HUDEP-2 (cell line): ENCODE data around the gene GPR137B.

ENCODE experiments used
- DNase-seq, 76 experiments: peaks; one replicate each; lab custom pipeline; 2025; ENCODE audit not compliant: unreplicated experiment in 76 of 76; lab: John Stamatoyannopoulos, UW

The GPR137B gene

DNA sequence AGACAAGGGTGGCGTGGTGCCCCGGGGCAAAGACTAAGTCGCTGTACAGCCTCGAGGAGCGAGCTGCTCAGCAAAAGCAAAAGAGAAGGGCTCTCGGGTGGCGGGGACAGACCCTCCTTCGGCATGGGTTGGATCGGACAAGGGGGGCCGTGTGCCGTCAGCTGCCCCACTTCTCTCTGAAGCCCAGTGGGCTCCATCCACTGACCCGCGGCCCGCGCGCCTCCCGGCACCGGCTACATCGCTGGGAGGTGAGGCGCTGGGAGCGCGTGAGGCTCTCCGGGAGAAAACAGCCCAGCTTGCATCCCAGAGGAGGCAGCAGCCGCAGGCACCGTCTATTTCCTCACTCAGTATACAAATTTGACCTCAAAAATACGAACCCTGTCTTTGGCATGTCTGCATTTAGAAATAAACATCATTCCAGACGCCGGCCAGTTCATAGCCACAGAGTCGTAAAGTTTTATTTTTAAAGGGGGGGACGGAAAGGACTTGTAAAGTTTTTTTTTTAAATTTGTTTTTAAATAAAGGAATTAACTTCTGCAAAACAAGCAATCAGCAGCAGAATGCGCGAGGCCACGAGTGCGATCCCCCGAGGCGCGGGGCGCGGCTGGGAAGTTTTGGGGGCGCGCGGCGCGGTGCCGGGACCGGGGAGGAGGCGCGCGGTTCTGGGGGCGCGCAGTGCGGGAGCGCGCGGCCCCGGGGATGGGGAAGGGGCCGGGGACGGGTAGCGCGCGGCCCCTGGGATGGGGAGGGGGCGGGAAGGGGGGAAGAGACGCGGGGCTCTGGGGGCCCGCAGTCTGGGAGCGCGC, 689 bp upstream of the GPR137B start:
- peak in 1 of 76 experiments; percentile 4 for DNase-seq

DNA sequence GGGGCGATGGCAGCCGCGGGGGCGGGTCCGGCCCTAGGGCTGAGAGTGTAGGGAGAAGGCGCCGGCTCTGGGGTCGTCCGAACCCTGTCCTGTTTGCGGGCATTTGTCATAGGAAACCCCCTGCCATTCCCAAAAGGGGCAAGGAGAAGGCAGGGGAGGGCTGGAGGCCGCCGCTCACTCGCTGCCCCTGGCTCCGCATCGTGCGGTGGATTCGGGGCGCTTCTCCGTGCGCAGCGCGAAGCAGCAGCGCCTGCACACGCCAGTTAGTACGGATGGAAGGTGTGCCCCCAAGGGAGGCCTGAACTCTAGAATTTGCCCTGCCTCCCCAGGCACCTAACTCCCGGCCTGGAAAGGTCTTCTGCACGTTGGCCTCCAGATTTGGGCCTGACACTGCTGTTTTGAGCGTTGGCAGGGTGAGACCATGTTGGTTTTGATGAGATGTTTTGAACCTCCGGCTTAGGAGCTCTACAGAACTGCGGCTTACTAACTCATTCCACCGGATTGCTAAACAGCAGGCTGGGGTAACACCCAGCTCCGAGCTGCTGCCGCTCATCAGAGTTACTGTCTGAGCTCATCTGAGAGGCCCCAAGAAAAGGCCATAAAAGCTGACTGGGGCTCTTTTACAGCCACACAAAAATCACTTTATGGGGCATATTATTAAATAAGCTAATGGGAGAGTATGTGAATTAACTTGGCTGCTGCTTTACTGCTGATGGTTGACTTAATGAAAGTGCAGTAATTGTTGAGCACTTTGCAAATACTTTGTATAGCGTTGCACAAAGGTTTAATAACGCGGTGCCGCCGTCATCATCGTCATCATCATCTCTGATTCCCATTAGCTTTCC, 987 bp downstream of the GPR137B start:
- DNase-seq, result peak in 2 of 76 experiments; percentile 1 to 8

DNA sequence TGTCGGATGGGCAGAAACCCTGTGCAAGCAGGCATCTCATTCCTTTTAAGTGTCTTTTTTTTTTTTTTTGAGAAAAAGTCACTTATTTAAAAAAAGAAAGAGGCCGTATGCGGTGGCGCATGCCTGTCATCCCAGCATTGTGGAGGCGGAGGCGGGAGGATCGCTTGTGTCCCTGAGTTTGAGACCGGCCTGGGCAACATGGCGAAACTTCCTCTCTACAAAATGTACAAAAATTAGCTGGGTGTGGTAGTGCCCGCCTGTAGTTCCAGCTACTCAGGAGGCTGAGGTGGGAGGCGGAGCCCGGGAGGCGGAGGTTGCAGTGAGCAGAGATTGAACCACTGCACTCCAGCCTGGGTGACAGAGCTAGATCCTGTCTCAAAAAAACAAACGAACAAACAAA, 1.7 kb downstream of the GPR137B start:
- no peak for DNase-seq

DNA sequence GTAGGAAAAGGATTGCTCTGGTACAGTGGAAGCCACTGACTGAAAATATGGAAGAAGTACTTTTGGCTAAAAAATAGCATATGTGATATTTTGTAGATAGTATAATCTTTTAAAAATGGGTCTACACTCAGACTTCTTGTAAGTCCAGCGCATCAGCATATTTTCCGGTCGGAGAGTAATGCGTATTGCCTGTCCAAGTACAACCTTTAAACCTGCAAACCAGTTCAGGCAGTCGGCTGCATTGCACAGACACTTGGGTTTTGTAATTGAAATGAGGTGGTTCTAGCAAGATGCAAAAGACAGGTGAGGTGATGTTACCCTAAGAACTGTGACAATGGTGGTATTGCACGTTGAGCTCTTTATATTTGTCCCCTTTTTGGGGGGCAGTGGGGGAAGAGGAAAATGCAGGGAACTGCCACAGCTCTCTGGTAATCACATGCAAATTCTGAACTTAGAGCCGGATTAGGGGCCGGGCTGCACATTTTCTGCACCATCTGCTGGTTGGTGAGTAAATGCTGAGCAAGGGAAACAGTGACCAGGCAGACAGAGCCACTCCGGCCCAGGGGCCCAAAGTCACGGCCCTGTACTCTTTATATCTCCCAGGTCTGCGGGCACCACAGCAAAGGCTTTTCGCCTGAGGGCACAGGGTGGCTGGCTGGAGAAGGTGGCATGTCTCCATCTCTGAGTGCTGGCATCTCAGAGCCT, 2.3 kb downstream of the GPR137B start:
- DNase-seq, result no peak

DNA sequence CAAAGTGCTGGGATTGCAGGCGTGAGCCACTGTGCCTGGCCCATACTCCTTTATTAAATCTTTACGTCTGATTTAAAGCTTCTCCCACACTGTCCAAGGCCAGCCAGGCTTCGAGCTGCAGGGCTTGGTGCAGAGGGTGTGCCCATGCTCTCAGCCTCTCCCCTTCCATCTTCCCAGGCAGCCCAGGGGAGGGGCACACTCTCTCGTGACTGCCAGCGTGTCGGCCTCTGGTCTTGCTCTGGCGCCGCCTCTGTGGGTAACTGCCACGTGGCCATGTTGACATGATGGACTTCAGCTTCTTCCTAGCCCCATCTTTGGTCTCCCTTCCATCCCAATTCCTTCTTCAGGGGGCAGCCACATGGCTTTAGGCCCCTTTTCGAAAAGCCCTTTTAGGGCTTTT, 4.7 kb downstream of the GPR137B start:
- peak in 17 of 76 experiments; percentile 5 to 39 (median 19) for DNase-seq

DNA sequence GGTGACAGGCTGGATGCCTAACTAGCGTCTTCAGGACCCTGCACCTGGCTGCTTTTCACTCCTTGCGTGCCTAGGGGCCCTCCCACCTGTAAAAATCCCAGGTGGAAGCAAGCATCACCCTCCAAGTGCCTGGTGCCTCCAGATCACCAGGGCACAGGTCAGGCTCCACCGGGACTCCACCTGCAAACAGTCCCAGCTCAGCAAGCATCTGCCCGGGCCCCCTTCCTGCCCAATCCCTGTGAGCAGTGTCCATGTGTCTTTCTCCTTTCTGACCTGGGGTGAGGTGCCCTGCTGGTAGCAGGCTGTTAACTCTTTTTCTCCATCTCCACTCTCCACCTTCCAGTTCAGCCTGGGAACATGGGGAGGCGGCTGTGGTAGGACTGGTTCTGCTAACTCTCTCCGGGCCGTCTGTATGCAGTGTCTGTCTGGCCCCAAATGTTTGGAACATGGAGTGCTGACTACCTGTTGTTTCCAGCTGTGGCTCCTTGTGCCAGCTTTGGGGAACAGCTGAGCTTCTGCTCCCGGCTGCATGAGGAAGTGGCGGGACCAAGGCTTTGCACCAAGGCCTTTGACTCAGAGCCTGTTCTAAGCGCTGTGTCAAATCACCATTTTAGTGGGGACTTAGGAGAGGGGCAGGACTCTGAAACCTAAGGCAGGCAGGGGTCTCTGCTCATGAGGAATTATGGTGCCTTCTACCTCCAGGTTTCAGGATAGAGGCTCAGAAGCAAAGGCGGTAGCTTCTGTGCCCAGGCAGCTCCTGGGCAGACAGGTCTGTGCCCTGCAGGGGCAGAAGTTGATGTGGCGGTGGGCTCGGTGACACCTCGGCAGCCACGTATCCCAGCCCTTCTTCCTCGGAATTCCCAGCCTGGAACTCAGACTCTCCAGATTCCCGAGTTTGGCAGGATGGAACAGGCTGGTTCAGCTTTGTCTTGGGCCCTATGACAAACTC, 5.5 kb downstream of the GPR137B start:
- DNase-seq, result no peak

DNA sequence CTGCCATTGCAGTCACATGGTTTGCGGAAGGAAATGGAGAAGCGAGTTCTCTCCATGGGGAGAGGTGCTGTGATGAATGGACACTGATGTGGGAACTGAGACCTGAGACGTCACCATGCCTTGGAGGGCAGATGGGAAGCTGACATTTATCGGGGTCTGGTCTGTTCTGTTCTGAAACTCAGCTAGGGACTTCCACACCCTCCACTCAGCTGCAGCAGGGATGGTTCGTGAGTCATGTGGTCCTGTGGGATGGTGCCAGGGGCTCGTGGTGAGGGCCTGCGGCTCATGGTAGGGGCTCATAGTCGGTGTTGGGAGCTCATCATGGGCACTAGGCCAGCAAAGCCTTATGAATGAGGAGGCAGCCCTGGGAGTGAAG, 6.1 kb downstream of the GPR137B start:
- DNase-seq, result no peak

DNA sequence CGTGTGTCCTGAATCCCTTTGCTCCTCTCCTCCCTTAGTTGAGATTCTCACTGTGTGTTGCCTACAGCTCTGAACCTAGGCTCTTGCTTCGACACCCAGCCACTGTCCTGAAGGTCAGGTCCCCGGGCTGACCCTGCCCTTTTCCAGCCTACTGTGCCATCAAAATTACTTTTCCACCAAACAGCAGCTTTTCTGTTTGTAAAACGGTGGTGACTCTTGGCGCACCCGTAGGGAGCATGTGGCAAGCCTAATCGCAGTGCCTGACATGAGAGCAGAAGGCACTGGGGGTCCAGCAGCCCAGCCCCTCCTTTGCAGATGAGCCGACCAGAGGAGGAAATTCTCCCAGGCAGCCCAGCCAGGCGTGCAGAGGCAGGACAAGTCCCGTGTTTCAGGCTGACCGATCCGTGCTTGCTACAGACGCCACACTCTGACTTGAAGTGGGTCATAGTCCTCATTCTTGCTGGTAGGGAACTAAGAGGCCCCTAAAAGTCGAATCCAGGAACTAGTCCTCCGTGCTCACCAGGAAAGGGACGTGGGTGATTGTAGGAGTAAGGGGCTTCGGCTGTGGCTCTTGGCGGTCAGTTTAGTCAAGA, 6.8 kb downstream of the GPR137B start:
- no peak for DNase-seq

DNA sequence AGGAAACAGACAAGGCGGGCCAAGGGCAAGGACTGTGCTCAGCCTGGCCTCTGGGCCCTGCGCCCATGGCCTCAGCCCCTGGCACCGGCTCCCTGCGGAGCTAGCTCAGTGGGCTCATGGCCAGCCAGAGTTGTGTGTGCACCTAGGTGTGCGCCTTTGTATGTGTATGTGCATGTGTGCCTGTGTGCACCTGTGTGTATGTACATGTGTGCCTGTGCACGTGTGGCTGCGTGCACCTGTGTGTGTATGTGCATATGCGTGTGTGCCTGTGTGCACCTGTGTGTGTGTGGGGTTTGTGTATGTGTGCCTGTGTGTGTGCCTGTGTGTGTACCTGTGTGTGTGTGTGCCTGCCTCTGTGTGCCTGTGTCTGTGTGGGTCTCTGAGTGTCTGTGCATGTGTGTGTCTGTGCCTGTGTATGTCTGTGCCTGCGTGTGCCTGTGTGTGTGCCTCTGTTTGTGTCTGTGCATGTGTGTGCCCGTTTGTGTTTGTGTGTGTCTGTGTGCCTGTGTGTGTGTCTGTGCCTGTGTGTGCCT, 7.4 kb downstream of the GPR137B start:
- DNase-seq, result no peak

DNA sequence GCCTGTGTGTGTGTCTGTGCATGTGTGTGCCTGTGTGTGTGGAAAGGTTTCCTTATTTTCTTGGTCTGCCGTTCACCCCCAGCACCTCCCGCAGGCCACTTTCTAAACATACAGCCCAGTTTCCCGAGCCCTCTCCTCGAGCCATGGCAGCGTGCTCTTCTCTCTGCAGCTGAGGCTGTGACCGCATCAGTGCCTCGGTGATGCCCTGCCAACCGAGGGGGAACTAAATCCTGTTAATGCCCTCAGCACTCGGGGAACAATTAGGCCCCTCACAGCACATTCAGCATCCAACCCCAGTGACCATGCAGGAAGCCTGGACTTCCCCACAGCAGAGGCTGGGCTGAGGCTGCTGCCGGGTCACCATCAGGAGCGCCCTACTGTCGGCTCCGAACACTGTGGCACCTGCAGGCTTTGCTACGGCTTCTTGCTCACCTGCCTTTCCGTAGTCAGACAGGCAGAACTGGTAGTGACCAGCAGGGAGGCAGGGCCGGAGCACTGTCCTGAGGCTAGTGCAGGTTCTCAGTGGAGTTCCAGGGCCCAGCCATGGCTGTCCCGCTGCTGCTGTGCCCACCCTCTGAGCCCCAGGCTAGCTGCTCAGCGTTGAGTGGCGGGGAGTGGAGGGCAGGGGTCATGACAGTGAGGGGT, 8.1 kb downstream of the GPR137B start:
- no peak for DNase-seq

DNA sequence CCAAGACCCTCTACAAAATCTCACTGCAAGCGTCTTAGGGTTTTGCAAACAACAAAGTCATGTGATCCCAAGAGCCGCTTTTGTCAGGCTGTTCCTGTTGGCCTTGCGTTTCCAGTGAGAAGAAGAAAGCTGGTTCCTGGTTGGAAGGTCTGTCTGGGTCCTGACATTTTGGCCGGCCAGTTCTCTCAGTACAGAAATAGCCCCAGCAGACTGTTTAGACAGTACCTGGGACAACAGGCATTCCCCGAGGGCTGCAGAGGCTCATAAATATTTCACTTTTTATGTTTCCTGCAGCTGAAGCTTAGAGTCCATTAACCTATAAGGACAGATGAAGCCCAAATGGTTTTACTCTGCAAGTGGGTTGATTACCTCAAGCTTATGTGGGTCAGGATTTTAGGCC, 8.6 kb downstream of the GPR137B start:
- DNase-seq, result no peak

DNA sequence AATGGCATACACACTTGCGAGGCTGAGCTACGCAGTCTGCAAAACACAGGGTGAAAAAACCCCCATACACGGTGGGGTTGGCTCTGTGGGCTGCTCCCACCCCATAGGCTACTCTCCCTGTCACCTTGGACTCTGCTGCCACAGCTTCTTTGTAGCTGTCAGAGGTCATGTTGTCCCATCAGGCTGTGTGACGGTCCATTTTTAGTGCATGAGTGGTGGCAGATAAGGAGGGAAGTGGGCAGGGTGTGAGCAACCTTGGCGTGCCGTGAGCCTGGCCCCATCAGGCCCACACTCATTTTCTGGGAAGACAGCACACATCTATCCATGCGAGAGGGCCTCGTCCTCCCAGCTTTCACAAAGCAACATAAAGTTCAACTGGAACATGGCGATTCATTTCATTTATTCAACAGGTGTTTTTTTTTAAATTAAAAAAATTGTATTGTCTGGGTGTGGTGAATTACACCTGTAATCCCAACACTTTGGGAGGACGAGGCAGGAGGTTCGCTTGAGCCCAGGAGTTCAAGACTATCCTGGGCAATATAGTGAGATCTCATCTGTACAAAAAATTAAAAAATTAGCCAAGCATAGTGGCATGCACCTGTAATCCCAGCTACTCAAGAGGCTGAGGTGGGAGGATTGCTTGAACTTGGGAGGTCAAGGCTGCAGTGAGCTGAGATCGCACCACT, 9.5 kb downstream of the GPR137B start:
- DNase-seq, result no peak

DNA sequence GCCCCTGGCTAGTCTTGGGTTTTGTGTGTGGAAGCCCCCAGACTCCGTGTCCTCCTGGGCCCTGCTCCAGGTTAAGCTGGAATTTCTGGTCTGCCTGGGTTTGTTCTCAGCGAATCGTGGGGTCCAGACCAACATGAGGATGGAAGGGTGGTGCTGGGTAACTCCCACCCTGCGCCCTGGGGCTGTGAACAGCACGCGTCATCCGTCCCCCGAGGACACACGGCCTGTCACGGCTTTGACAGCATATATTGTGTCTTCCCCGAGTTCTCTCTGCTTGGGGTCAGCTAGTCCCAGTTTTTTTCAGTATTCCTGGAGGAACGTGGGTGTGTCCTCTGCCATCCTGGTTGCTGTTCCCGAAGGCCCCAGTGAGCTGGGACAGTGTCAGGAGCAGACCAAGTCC, 11.8 kb downstream of the GPR137B start:
- DNase-seq, result no peak

DNA sequence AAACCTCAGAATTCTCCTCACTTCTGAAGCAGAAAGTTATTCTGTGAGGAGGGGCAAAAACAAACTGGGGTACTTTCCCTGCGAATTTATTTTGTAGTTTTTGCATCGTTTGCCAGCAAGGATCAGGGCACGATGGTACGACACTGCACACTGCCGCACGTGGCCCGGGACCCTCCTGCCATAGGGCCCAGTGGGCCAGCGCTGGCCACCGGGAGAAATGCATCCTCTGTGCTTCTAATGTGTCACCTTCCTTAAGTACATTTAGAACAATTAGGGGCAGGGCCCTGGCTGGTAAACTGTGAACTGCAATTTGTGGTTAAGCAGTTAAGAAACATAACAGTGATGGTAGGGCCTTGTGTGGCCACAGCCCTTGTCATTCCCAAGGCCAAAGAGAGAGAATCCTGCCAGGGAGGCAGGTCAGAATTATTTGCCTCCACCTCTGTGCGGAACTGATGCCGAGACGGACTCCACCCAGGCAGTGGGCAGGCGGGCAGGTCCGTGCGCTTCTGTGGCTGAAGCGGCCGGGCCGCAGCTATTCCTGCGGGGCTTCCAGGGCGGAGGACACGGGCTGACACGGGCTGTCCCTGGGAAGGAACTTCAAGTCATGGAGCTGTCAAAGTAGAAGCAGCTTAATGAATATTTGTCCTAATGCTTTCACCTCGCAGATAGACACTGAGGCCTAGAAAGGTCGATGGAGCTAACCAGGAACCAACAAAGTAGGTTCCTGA, 12.5 kb downstream of the GPR137B start:
- DNase-seq, result no peak

DNA sequence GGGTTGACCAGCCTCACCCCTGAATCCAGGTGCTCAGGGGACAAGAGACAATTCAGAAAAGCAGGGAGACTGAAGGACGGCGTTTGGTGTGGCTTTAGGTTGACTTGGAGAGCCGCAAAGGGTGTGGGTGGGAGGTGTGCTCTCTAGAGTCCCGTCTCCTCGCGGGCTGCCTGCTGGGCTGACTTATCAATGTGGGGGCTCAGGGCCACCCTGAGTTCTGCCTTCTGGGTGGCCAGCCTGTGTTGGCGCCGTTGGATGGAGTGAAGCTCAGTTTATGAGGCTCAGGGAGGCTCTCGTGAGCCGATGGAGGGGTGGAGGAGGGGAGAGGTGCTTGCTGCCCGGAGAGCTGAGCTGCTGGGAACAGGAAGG, 13.0 kb downstream of the GPR137B start:
- no peak for DNase-seq

DNA sequence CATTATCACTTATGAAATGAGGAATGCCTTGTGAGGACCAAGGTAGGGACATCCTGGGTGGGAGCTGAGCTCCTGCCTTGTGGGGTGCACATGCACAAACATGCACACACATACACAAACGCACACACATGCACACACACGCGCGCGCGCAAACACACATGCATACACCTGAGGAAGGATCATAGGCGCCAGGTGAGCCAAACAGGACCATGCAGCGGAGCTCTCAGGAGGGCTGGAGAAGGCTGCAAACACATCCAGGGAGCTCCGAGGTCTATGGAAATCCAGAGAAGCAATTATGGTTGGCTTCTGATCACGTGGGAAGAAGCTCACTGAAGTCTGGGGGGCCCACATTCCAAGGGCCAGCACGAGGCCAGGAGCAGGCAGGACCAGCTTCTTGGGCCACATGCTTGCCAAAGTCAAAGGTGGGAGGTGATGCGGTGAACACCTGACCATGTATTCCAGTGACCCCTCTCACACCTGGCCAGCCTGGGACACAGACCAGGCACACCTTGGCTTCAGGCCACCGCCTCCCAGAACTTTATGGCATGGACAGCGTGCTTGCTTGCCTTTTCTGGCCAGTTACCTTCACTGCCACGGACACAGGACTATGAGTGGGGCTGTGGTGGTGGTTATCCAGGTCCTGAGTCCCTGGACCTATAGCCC, 13.6 kb downstream of the GPR137B start:
- no peak for DNase-seq

DNA sequence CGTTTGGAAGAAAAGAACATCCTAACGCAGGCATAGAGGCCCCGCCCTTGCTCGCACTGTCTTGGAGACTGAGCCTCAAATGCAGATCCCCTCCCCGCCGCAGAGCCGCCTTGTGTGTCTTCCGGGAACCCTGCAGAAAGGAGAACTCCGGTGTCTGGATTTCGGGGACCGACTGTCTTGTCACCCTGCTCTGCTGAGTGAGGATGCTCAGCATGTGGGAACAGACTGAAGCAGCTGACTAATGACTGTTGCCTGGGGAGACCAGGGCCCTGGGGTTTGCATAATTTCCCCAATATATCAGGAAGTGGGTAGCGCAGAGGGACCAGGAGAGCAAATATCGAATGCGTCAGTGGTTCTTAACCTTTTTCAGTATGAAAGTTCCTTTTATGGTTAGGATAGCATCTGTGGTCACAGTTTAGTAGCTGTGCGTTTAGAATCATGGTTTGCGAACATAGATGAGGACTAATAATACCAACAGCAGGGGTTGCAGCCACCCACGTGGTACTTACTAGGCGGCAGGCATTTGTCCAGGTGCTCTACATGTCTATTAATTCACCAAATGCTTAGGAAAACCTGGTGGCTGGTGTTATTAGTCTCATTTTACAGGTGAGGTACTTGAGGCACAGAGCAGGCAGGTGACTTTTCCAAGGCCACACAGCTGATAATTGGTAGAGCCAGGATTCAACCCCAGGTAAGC, 14.3 kb downstream of the GPR137B start:
- DNase-seq, result no peak
